ENCODE results near the gene AGFG1.

AGFG1 gene

GRCh38 chr2:227477291-227477690 lies 5.3 kb downstream of the AGFG1 start (continued):
- TF ChIP-seq PATZ1 (CRISPR knock-in tag; IDR thresholded peaks at IDR 0.05; ENCODE audit: borderline replicate concordance) (no peak), ZNF8 (CRISPR knock-in tag; IDR thresholded peaks at IDR 0.05) (no peak)

- no peak for TF ChIP-seq SNAI2 (CRISPR knock-in tag; IDR thresholded peaks at IDR 0.05)
- TF ChIP-seq ZFP30 (CRISPR knock-in tag; IDR thresholded peaks at IDR 0.05) = no peak
- no peak for TF ChIP-seq ESRRG (CRISPR knock-in tag; IDR thresholded peaks at IDR 0.05)
- no peak for TF ChIP-seq RARB (CRISPR knock-in tag; IDR thresholded peaks at IDR 0.05)
- no peak for TF ChIP-seq CREB5 (CRISPR knock-in tag; IDR thresholded peaks at IDR 0.05; ENCODE audit: low read depth)
- TF ChIP-seq ARNTL (CRISPR knock-in tag; IDR thresholded peaks at IDR 0.05; ENCODE audit: borderline replicate concordance, low read depth) = no peak
- peak; percentile 97 for ATAC-seq
Measured at GRCh38 chr2:227479865-227480475, 8.0 kb downstream of the AGFG1 start.

GRCh38 chr2:227480528-227480927 lies 8.6 kb downstream of the AGFG1 start:
- TF ChIP-seq CREB5 (CRISPR knock-in tag; IDR thresholded peaks at IDR 0.05; ENCODE audit: low read depth) = no peak
- no peak for TF ChIP-seq ARNTL (CRISPR knock-in tag; IDR thresholded peaks at IDR 0.05; ENCODE audit: borderline replicate concordance, low read depth)
- TF ChIP-seq TOX (CRISPR knock-in tag; IDR thresholded peaks at IDR 0.05; ENCODE audit: borderline replicate concordance) = no peak
- TF ChIP-seq ZFP30 (CRISPR knock-in tag; IDR thresholded peaks at IDR 0.05) = no peak
- no peak for TF ChIP-seq ESRRG (CRISPR knock-in tag; IDR thresholded peaks at IDR 0.05)
- no peak for TF ChIP-seq TCF4 (CRISPR knock-in tag; IDR thresholded peaks at IDR 0.05; ENCODE audit: borderline replicate concordance)
- TF ChIP-seq CSRNP3 (CRISPR knock-in tag; IDR thresholded peaks at IDR 0.05) = no peak
- no peak for TF ChIP-seq POU6F1 (CRISPR knock-in tag; IDR thresholded peaks at IDR 0.05; ENCODE audit: borderline replicate concordance, low read depth)
- no peak for TF ChIP-seq ZFP3 (CRISPR knock-in tag; IDR thresholded peaks at IDR 0.05)
- TF ChIP-seq OSR1 (CRISPR knock-in tag; IDR thresholded peaks at IDR 0.05) = no peak
- TF ChIP-seq ZC3H10 (CRISPR knock-in tag; IDR thresholded peaks at IDR 0.05) = no peak
- TF ChIP-seq ZNF8 (CRISPR knock-in tag; IDR thresholded peaks at IDR 0.05) = no peak
- TF ChIP-seq BACH2 (CRISPR knock-in tag; IDR thresholded peaks at IDR 0.05; ENCODE audit: borderline replicate concordance) = no peak
- TF ChIP-seq TSHZ2 (CRISPR knock-in tag; IDR thresholded peaks at IDR 0.05) = no peak
- no peak for TF ChIP-seq PATZ1 (CRISPR knock-in tag; IDR thresholded peaks at IDR 0.05; ENCODE audit: borderline replicate concordance)
- no peak for TF ChIP-seq ISL1 (CRISPR knock-in tag; IDR thresholded peaks at IDR 0.05)
- TF ChIP-seq PPARA (CRISPR knock-in tag; IDR thresholded peaks at IDR 0.05; ENCODE audit: borderline replicate concordance) = no peak
- ATAC-seq = no peak
